Mesendoderm (in vitro differentiated cells): ENCODE data around the gene LMBR1.
"Not testable (repeated sequence)": the region's sequence is repeated elsewhere in the genome, so short reads cannot be mapped to it uniquely, and the experiment has no call there.

Source experiments
- DNase-seq: peaks from one replicate; pipeline ENCODE4 v3.0.0; 2013
- H2AK5ac ChIP-seq: 2 replicates; pipeline ENCODE4 v1.6.1; 2013; ENCODE audit warnings: low read length, inconsistent platforms
- H2BK120ac ChIP-seq: 2 replicates; pipeline ENCODE4 v1.6.1; 2013; ENCODE audit warnings: low read depth, mild to moderate bottlenecking, low read length, moderate library complexity, mixed read lengths
- H2BK15ac ChIP-seq: replicated peaks from 2 replicates; pipeline ENCODE4 v1.6.1; 2013; ENCODE audit warnings: low read depth, mild to moderate bottlenecking, moderate library complexity
- H2BK5ac ChIP-seq: 2 replicates; pipeline ENCODE4 v1.6.1; 2013; ENCODE audit warnings: low read length, inconsistent platforms
- H3K18ac ChIP-seq: 2 replicates; pipeline ENCODE4 v1.6.1; 2013; ENCODE audit warnings: mild to moderate bottlenecking, low read length, mixed read lengths
- H3K23ac ChIP-seq: one replicate; pipeline ENCODE4 v1.6.1; 2013; ENCODE audit warnings: low read length
- H3K27ac ChIP-seq: 2 replicates; pipeline ENCODE4 v1.5.1; 2013; ENCODE audit warnings: low read depth, mild to moderate bottlenecking, inconsistent platforms, low read length, moderate library complexity
- H3K27me3 ChIP-seq: 2 replicates; pipeline ENCODE4 v1.6.1; 2013; ENCODE audit warnings: low read length, control low read depth, mild to moderate bottlenecking, inconsistent platforms; ENCODE audit not compliant: insufficient read depth, poor library complexity
- H3K36me3 ChIP-seq: 2 replicates; pipeline ENCODE4 v1.6.1; 2013; ENCODE audit warnings: low read length, inconsistent platforms; ENCODE audit not compliant: control insufficient read depth, insufficient read depth
- H3K4ac ChIP-seq: one replicate; pipeline ENCODE4 v1.6.1; 2013; ENCODE audit warnings: low read depth, mild to moderate bottlenecking, low read length, moderate library complexity
- H3K4me1 ChIP-seq: 2 replicates; pipeline ENCODE4 v1.6.1; 2013; ENCODE audit warnings: low read depth, low read length, inconsistent platforms; ENCODE audit not compliant: control insufficient read depth
- H3K4me2 ChIP-seq: 2 replicates; pipeline ENCODE4 v1.6.1; 2013; ENCODE audit warnings: low read length
- H3K4me3 ChIP-seq: 2 replicates; pipeline ENCODE4 v1.5.1; 2013; ENCODE audit warnings: mild to moderate bottlenecking, low read length
- H3K56ac ChIP-seq: one replicate; pipeline ENCODE4 v1.6.1; 2013; ENCODE audit warnings: low read length
- H3K79me1 ChIP-seq: 2 replicates; pipeline ENCODE4 v1.6.1; 2013; ENCODE audit warnings: low read length, inconsistent platforms
- H3K79me2 ChIP-seq: 2 replicates; pipeline ENCODE4 v1.6.1; 2013; ENCODE audit warnings: mild to moderate bottlenecking, low read length; ENCODE audit not compliant: control insufficient read depth, insufficient read depth
- H3K9ac ChIP-seq: 2 replicates; pipeline ENCODE4 v1.6.1; 2013; ENCODE audit warnings: low read length, inconsistent platforms
- H4K5ac ChIP-seq: one replicate; pipeline ENCODE4 v1.6.1; 2013; ENCODE audit warnings: low read length
- H4K8ac ChIP-seq: one replicate; pipeline ENCODE4 v1.6.1; 2013; ENCODE audit warnings: low read depth, mild to moderate bottlenecking, control low read depth, low read length, moderate library complexity
- WGBS: extraction: QIAGEN DNeasy Blood & Tissue Kit; methylation state at CpG from one replicate; pipeline ENCODE4 v1.1.7; 2013; ENCODE audit warnings: low lambda C conversion rate, missing lambda C conversion rate; ENCODE audit not compliant: insufficient coverage; ENCODE audit errors: extremely low coverage; 5-methylcytosine and 5-hydroxymethylcytosine counted together

Gene LMBR1

DNA sequence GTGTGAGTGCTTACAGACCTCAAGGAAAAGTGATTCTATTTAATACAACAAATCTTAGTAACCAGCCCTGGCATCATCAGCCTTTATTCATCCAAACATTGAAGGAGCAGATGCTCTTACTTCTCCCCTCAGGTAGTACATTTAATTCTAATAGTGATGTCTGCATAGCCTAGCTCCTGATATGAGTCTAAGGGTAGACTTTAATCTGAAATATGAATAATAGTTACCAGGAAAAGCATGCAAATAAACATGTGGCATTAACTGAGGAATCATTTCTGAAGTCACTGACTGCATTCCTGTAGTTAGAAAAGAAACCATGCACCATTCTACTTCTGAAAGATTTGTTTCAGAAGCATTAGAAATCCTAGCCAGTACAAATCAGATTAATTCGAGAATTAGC is 25.7 kb upstream of the LMBR1 start:
- no peaks in the 10 kb centered on the region for H3K79me1 ChIP-seq
- DNase-seq = no peak
- H4K5ac ChIP-seq = no peak overlapping the region
- no peak overlapping the region for H3K23ac ChIP-seq
- H2BK5ac ChIP-seq = no peak overlapping the region
- no peak overlapping the region for H3K18ac ChIP-seq
- H2BK15ac ChIP-seq = no peak overlapping the region
- WGBS = no CpG with 5 or more reads among the region's 1 CpG
- no peak overlapping the region for H3K9ac ChIP-seq
- no peak overlapping the region for H2AK5ac ChIP-seq
- H3K36me3 ChIP-seq = no peaks in the 10 kb centered on the region
- H3K4me1 ChIP-seq = no peaks in the 10 kb centered on the region
- H4K8ac ChIP-seq = no peak overlapping the region
- no peak overlapping the region for H3K4me2 ChIP-seq
- H3K27me3 ChIP-seq = no peaks in the 10 kb centered on the region
- H3K56ac ChIP-seq = no peak overlapping the region
- H2BK120ac ChIP-seq = no peak overlapping the region
- no peak overlapping the region for H3K4me3 ChIP-seq
- no peaks in the 10 kb centered on the region for H3K79me2 ChIP-seq
- no peak overlapping the region for H3K4ac ChIP-seq
- no peak overlapping the region for H3K27ac ChIP-seq

DNA sequence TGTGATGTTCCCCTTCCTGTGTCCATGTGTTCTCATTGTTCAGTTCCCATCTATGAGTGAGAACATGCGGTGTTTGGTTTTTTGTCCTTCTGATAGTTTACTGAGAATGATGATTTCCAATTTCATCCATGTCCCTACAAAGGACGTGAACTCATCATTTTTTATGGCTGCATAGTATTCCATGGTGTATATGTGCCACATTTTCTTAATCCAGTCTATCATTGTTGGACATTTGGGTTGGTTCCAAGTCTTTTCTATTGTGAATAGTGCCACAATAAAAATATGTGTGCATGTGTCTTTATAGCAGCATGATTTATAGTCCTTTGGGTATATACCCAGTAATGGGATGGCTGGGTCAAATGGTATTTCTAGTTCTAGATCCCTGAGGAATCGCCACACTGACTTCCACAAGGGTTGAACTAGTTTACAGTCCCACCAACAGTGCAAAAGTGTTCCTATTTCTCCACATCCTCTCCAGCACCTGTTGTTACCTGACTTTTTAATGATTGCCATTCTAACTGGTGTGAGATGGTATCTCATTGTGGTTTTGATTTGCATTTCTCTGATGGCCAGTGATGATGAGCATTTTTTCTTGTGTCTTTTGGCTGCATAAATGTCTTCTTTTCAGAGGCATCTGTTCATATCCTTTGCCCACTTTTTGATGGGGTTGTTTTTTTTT is 16.7 kb upstream of the LMBR1 start:
- DNase-seq, H3K36me3 ChIP-seq, H2BK120ac ChIP-seq, H2BK5ac ChIP-seq, H3K4me3 ChIP-seq, H3K56ac ChIP-seq, H3K4ac ChIP-seq, H4K5ac ChIP-seq, H3K4me2 ChIP-seq, H4K8ac ChIP-seq, H3K18ac ChIP-seq, H3K9ac ChIP-seq, H3K23ac ChIP-seq, H3K27ac ChIP-seq, H3K27me3 ChIP-seq, H3K4me1 ChIP-seq, H3K79me1 ChIP-seq, H3K79me2 ChIP-seq, H2BK15ac ChIP-seq, H2AK5ac ChIP-seq: not testable (repeated sequence)
- WGBS = no CpG with 5 or more reads among the region's 3 CpGs

DNA sequence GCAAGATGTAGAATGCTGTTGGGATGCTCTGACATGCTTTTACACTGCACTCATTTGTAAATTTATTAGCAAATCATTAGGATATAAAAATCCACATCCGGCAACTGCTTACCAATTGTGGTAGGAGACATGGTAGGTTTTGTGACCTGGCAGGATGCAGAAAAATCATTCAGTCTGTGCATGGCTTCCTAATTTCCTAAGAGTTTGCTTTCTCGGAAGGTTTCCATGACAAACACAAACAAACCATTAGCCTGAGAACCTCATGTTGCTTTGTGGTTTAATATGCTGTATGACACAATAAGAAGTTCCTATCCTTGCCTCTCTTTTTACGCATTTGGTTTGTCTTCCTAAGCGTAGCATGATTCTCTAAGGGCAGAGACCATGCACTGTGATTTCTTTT is 14.7 kb upstream of the LMBR1 start:
- Histone ChIP-seq H2BK5ac (no peak overlapping the region), H3K9ac (no peak overlapping the region), H3K4me2 (no peak overlapping the region), H3K4me1 (no peaks in the 10 kb centered on the region), H2BK120ac (no peak overlapping the region), H3K79me2 (no peaks in the 10 kb centered on the region), H3K27me3 (no peaks in the 10 kb centered on the region), H4K5ac (no peak overlapping the region), H3K4me3 (no peak overlapping the region), H3K27ac (no peak overlapping the region), H2AK5ac (no peak overlapping the region), H3K18ac (no peak overlapping the region), H3K4ac (no peak overlapping the region), H3K56ac (no peak overlapping the region), H2BK15ac (no peak overlapping the region), H3K36me3 (no peaks in the 10 kb centered on the region), H3K79me1 (no peaks in the 10 kb centered on the region), H4K8ac (no peak overlapping the region), H3K23ac (no peak overlapping the region)
- DNase-seq = no peak
- WGBS = no CpG with 5 or more reads among the region's 4 CpGs

DNA sequence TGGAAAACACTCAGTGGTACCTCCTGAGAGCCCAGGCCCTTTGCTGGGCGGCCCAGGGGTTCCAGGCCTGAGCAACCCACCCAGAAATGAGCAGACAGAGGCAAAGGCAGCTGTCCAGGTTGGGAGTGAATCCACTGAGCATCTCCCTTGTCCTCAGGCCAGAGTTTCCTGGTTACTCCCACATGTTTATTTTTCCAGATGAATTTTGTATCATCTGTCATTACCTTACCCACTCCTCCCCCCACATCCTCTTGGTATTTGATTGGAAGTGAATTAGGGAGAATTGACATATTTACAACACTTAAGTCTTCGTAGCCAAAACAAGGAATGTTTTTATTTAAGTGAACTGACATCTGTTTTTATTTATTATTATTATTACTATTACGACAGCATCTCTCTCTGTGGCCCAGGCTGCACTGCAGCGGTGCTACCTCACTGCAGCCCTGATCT is 13.2 kb upstream of the LMBR1 start:
- no peak overlapping the region for H2BK5ac ChIP-seq
- WGBS = no CpG with 5 or more reads among the region's 4 CpGs

DNA sequence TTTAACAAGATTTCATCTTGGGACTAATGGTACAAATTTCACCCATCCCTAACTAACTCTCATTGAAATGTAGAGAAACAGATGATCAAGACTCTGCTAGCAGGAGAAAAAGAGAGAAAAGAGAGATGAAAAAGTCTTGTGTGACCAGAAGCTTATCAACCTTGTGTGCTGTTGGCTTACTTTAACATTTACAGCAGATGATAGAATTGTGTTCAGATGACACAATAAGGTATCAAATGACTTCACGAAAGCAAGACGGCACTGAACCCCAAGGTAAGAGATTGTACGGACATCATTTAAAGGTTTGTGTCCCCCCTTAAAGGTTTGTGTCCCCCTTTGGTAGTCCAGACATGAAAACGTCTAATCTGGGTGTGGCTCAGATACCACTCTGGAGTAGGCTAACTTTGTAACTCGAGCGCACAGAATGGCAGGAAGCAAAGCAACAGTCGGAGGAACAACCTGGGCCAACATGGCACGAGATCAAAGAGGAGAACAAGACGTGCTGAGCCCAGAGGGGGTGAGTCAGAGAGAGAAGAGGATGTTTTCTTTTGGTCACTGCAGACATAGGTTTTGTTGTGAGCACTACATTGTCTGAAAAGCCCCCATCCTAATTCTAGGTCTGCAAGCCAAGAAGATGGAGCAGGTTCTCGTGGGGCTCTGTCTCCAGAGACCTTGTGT is 10.4 kb upstream of the LMBR1 start:
- Histone ChIP-seq H2BK5ac (no peak overlapping the region), H2AK5ac (no peak overlapping the region), H3K4ac (no peak overlapping the region), H3K27me3 (no peaks in the 10 kb centered on the region), H3K18ac (no peak overlapping the region), H3K79me2 (no peaks in the 10 kb centered on the region), H2BK15ac (no peak overlapping the region), H3K9ac (no peak overlapping the region), H3K4me1 (no peaks in the 10 kb centered on the region), H3K79me1 (no peaks in the 10 kb centered on the region), H3K36me3 (no peaks in the 10 kb centered on the region), H4K5ac (no peak overlapping the region), H3K56ac (no peak overlapping the region), H4K8ac (no peak overlapping the region), H3K27ac (no peak overlapping the region), H3K4me2 (no peak overlapping the region), H3K23ac (no peak overlapping the region), H2BK120ac (no peak overlapping the region), H3K4me3 (no peak overlapping the region)
- no CpG with 5 or more reads among the region's 10 CpGs for whole genome bisulfite sequencing
- no peak for DNase-seq

More for the DNA sequence above, 13.2 kb upstream of the LMBR1 start:
- Histone ChIP-seq H2BK120ac (no peak overlapping the region), H3K27me3 (no peaks in the 10 kb centered on the region), H2AK5ac (no peak overlapping the region), H4K5ac (no peak overlapping the region), H3K27ac (no peak overlapping the region), H3K23ac (no peak overlapping the region), H3K79me1 (no peaks in the 10 kb centered on the region), H3K56ac (no peak overlapping the region), H3K79me2 (no peaks in the 10 kb centered on the region), H3K18ac (no peak overlapping the region), H3K9ac (no peak overlapping the region), H3K4ac (no peak overlapping the region), H3K36me3 (no peaks in the 10 kb centered on the region), H3K4me3 (no peak overlapping the region), H3K4me2 (no peak overlapping the region), H3K4me1 (no peaks in the 10 kb centered on the region), H2BK15ac (no peak overlapping the region), H4K8ac (no peak overlapping the region)
- no peak for DNase-seq
